Mucosa of descending colon (tissue), 3 donors: Measurements from ENCODE around the gene LRRC23. TPM values are rescaled to one million over a fixed set of nuclear protein-coding genes. Genes with fewer than 3 reads are reported as not detected.

ENCODE experiments used
- ATAC-seq: fragments of 200-7000 bp; cut with Tn5 transposase; one replicate; pipeline ENCODE4 v1.9.1; 2020; ENCODE audit warnings: mild to moderate bottlenecking, moderate library complexity
- DNase-seq, 3 donors: peaks; one replicate each; pipeline ENCODE4 v3.0.0-alpha.2; 2020
- H3K36me3 ChIP-seq: fragments of 200-600 bp; one replicate; pipeline ENCODE4 v1.8.0; 2021; ENCODE audit warnings: low read depth, mild to moderate bottlenecking
- H3K4me1 ChIP-seq: fragments of 200-600 bp; one replicate; pipeline ENCODE4 v1.8.0; 2021; ENCODE audit warnings: low read depth, mild to moderate bottlenecking
- H3K4me3 ChIP-seq: fragments of 200-600 bp; one replicate; pipeline ENCODE4 v1.8.0; 2021; ENCODE audit warnings: mild to moderate bottlenecking
- H3K9me3 ChIP-seq: fragments of 200-600 bp; one replicate; pipeline ENCODE4 v1.8.0; 2021; ENCODE audit warnings: mild to moderate bottlenecking
- intact Hi-C, 2 donors: fragments of 100-400 bp; cut with DNase I in 1 of 2; cut with micrococcal nuclease in 1 of 2; formaldehyde crosslinking; loops; one replicate each; pipeline versions ENCODE4 v1.11.0 to v1.11.1; 2022; cut with DNase I, micrococcal nuclease
- long read RNA-seq, 2 donors: library from polyadenylated mRNA; unstranded; transcript quantifications; one replicate each; pipeline ENCODE4 v2.0.0, GENCODE V29; 2019 to 2021
- total RNA-seq, 3 donors: library from RNA; stranded (reverse); fragmentation: NEBNext Ultra II Directional in 2 of 3; extraction: Animal tissue kit (Norgen Biotek cat#: 25700) in 2 of 3; gene quantifications; one replicate each; pipeline versions ENCODE4 v1.2.1 to v1.2.4, GENCODE V29; 2021 to 2023
- TF ChIP-seq, protein P1 (sequence below): fragments of 200-600 bp; IDR thresholded peaks from one replicate; pipeline ENCODE4 v1.8.0; 2022; ENCODE audit warnings: antibody characterized with exemption, mild to moderate bottlenecking
- donor health status: DM: no; HTN: no; CAD: no; lungs with moderate emphysema.
- donor health status: DM: no; HTN: no; CAD: no.
- donor health status: DM: no; HTN: yes; CAD: no.

The LRRC23 gene, protein sequence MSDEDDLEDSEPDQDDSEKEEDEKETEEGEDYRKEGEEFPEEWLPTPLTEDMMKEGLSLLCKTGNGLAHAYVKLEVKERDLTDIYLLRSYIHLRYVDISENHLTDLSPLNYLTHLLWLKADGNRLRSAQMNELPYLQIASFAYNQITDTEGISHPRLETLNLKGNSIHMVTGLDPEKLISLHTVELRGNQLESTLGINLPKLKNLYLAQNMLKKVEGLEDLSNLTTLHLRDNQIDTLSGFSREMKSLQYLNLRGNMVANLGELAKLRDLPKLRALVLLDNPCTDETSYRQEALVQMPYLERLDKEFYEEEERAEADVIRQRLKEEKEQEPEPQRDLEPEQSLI
- total RNA-seq, result 10 to 100 TPM in 1 of 3 donors, 1 to 10 TPM in 2; 4.7 to 11.8 (median 4.9) TPM
- long read RNA-seq, donor 1, partial matches to known transcripts, result 2 of 6 reads
- long read RNA-seq, donor 1, other reads (novel, unspliced or antisense), result 4 of 6 reads
- long read RNA-seq, donor 2, partial matches to known transcripts, result 3 of 10 reads
- long read RNA-seq, donor 2, other reads (novel, unspliced or antisense), result 3 of 10 reads

DNA sequence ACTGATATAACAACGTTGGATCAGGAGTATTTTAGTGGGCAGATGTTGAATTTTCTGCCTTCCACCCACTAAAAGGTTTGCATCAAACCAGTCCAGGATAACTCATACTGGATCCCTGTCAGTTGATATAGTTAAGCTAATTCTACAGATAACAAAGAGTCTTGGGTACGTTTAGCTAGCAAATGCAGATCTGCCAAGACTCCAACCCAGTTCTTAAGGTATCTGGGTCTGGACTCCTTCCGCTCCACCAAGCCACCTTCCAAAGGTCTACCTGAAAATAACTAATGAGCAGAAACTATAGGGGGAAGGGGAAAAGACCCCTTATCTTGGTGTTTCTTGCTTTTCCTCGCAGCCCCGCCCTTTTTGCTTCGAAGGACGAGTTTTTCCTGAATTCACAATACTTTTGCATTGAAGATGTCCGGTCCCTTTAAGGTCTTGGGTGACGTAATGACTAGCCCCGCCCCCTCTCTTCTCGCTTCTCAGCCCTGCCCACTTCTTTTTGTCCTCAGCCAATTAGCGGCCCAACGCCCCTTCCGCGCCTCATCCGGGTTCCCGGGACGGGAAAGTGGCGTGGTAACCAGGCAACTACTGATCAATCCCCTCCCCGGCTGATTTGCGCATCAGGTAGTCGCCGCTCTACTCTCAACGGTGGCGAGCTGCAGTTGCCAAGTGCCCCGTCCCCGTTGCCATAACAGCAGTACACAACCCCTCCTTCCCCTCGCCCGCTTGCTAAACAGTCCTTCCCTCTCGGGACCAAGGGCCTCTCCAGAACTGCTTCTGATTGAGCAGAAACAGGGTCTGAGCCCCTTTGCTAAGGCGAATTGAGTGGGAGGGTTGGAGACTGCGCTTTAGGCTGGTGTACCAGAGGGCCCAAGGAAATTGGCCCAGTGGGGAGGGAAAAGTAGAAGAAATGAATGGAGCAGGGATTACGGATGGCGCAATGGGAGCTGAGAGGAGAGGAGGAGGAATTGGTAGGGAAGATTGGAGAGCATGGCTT is at the start of gene LRRC23:
TSS of gene LRRC23 (plus strand) at position 543 of the 997 bp plus-strand sequence. CDS start 812 bp downstream, outside the sequence.
- Histone ChIP-seq H3K36me3 (no peaks in the 10 kb centered on the region), H3K4me3 (no peak within 1 kb of the TSS), H3K9me3 (no peaks in the 10 kb centered on the region), H3K4me1 (peaks cover 13% of the 10 kb centered on the region)
- TF ChIP-seq, protein P1, sequence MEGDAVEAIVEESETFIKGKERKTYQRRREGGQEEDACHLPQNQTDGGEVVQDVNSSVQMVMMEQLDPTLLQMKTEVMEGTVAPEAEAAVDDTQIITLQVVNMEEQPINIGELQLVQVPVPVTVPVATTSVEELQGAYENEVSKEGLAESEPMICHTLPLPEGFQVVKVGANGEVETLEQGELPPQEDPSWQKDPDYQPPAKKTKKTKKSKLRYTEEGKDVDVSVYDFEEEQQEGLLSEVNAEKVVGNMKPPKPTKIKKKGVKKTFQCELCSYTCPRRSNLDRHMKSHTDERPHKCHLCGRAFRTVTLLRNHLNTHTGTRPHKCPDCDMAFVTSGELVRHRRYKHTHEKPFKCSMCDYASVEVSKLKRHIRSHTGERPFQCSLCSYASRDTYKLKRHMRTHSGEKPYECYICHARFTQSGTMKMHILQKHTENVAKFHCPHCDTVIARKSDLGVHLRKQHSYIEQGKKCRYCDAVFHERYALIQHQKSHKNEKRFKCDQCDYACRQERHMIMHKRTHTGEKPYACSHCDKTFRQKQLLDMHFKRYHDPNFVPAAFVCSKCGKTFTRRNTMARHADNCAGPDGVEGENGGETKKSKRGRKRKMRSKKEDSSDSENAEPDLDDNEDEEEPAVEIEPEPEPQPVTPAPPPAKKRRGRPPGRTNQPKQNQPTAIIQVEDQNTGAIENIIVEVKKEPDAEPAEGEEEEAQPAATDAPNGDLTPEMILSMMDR, result no peak
- ATAC-seq (peak; percentile 93), DNase-seq (peak; percentile 98 to 100 (median 98))
- intact Hi-C loops, result no loop called here

DNA sequence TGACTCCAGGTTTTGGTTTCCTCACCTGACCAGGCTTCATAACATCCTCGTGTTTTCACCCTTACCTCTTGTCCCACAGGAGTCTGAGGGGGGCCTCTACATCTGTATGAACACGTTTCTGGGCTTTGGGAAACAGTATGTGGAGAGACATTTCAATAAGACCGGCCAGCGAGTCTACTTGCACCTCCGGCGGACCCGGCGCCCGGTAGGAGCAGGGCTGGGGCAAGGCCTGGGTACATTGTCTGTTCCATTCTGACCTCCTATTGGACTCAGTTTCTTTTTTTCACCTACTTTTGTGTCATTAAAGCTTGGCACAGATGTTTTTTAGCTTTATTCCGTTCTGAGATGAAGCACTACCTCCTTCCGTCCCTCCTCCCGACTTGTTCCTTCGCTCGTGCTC is 49.3 kb upstream of the LRRC23 start:
- Histone ChIP-seq H3K36me3 (no peaks in the 10 kb centered on the region), H3K4me1 (peaks cover 19% of the 10 kb centered on the region), H3K4me3 (no peak overlapping the region), H3K9me3 (no peaks in the 10 kb centered on the region)
- ATAC-seq, result no peak
- intact Hi-C loops, result no loop called here
- TF ChIP-seq, protein P1, result no peak
- no peak for DNase-seq

- intact Hi-C loops, result no loop called here
- no peaks in the 10 kb centered on the region for H3K9me3 ChIP-seq
- H3K36me3 ChIP-seq, result peaks cover 7% of the 10 kb centered on the region
- TF ChIP-seq, protein P1, result no peak
- ATAC-seq (no peak), DNase-seq (no peak)
- peaks cover under 1% of the 10 kb centered on the region for H3K4me1 ChIP-seq
- H3K4me3 ChIP-seq, result no peak overlapping the region
These were observed 45.8 kb upstream of the LRRC23 start for GRCh38 chr12:6858799-6859198.

- Histone ChIP-seq H3K4me1 (no peaks in the 10 kb centered on the region), H3K36me3 (peaks cover 7% of the 10 kb centered on the region), H3K9me3 (no peaks in the 10 kb centered on the region), H3K4me3 (no peak overlapping the region)
- no peak for ATAC-seq
- TF ChIP-seq, protein P1, result no peak
- intact Hi-C loops, result no loop called here
- DNase-seq, result peak in 1 of 3 donors; percentile 26
These were observed 44.5 kb upstream of the LRRC23 start for GRCh38 chr12:6860116-6860515.

GRCh38 chr12:6860942-6861341 is 43.7 kb upstream of the LRRC23 start:
- no peaks in the 10 kb centered on the region for H3K9me3 ChIP-seq
- TF ChIP-seq, protein P1, result no peak
- ATAC-seq, result no peak
- intact Hi-C loops, result no loop called here
- H3K4me1 ChIP-seq, result no peaks in the 10 kb centered on the region
- no peak overlapping the region for H3K4me3 ChIP-seq
- DNase-seq, result peak in 1 of 3 donors; percentile 25
- H3K36me3 ChIP-seq, result peaks cover 7% of the 10 kb centered on the region
